ENCODE data around the gene USP3. TPM values are rescaled to one million over a fixed set of nuclear protein-coding genes. Genes with fewer than 3 reads are reported as not detected.

USP3 gene
- total and polyA plus RNA-seq, 2 donors (not counting 3 experiments of a cell fraction or from before 2014, with no cell fraction given): 18.8 to 52.4 TPM

DNA sequence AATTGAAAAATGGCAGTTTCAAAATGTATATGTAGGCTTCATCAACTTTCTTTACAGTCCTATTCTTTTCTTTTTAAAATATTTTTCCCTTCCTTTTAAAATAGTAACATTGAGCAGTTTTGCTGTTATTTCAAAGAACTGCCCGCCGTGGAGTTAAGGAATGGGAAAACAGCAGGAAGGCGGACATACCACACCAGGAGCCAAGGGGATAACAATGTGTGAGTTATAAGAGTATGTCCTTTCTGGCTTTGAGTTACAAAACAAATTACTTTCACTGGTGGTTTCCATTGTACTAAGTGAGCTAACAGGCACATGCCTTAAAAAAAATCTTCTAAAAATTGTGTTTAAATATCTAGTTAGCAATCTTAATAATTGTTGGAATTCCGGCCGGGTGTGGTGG is 55.4 kb downstream of the USP3 start:
- H3K9me3 ChIP-seq (replicated peaks; ENCODE audit: control insufficient read depth, insufficient read depth, low read length): no peaks in the 10 kb centered on the region
- ChIA-PET POLR2A (no interaction called here), CTCF (no interaction called here)
- no TSS peak for BruUV-seq (replicated peaks)
- H3K4me1 ChIP-seq (ENCODE audit: control insufficient read depth, extremely low read depth, insufficient read depth, low read length): no peaks in the 10 kb centered on the region
- H3K27ac ChIP-seq (ENCODE audit: insufficient read depth, low read depth, low read length): no peak overlapping the region
- no peak overlapping the region for H3K4me2 ChIP-seq (ENCODE audit: insufficient read depth, low read length)
- H2AFZ ChIP-seq (ENCODE audit: low read depth, low read length): no peak overlapping the region
- FAIRE-seq (no peak), DNase-seq (ENCODE audit: low read depth, low spot score) (no peak)
- intact Hi-C loops (cut with micrococcal nuclease): no loop called here
- TF ChIP-seq MYC (IDR thresholded peaks at IDR 0.05; ENCODE audit: low read depth, low read length) (no peak), EZH2 (IDR thresholded peaks at IDR 0.05; ENCODE audit: borderline replicate concordance, low read depth, low read length, severe bottlenecking) (no peak), POLR2AphosphoS5 (IDR thresholded peaks at IDR 0.05; ENCODE audit: insufficient read depth, low read depth, low read length) (no peak), POLR2A (IDR thresholded peaks at IDR 0.05; ENCODE audit: low read depth, low read length) (no peak), GATA2 (IDR thresholded peaks at IDR 0.05; ENCODE audit: insufficient read depth, insufficient read length, low read depth, low read length) (no peak), JUN (IDR thresholded peaks at IDR 0.05; ENCODE audit: borderline replicate concordance, insufficient read depth, insufficient read length, low read depth) (no peak), FOS (IDR thresholded peaks at IDR 0.05; ENCODE audit: borderline replicate concordance, insufficient read depth, low read length) (no peak)
- TF ChIP-seq, protein P1, sequence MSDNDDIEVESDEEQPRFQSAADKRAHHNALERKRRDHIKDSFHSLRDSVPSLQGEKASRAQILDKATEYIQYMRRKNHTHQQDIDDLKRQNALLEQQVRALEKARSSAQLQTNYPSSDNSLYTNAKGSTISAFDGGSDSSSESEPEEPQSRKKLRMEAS (IDR thresholded peaks at IDR 0.05; ENCODE audit: insufficient read depth, insufficient read length): no peak
- TF ChIP-seq, protein P2, sequence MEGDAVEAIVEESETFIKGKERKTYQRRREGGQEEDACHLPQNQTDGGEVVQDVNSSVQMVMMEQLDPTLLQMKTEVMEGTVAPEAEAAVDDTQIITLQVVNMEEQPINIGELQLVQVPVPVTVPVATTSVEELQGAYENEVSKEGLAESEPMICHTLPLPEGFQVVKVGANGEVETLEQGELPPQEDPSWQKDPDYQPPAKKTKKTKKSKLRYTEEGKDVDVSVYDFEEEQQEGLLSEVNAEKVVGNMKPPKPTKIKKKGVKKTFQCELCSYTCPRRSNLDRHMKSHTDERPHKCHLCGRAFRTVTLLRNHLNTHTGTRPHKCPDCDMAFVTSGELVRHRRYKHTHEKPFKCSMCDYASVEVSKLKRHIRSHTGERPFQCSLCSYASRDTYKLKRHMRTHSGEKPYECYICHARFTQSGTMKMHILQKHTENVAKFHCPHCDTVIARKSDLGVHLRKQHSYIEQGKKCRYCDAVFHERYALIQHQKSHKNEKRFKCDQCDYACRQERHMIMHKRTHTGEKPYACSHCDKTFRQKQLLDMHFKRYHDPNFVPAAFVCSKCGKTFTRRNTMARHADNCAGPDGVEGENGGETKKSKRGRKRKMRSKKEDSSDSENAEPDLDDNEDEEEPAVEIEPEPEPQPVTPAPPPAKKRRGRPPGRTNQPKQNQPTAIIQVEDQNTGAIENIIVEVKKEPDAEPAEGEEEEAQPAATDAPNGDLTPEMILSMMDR (IDR thresholded peaks at IDR 0.05; ENCODE audit: extremely low read depth in 1 of 2, insufficient read depth in 1 of 2, low read depth in 1 of 2, low read length in 2 of 2): no peak
- H3K4me3 ChIP-seq (replicated peaks in 1 of 3; ENCODE audit: insufficient read depth in 1 of 3, low read depth in 1 of 3, low read length in 3 of 3): no peak overlapping the region
- no peak overlapping the region for H3K9ac ChIP-seq (replicated peaks; ENCODE audit: extremely low read depth, insufficient read depth, low read length)
- H3K79me2 ChIP-seq (ENCODE audit: control insufficient read depth, insufficient read depth, low read length): peaks cover 9% of the 10 kb centered on the region
- dilution Hi-C loops (cut with MboI; ENCODE audit: extremely low pct_ligation_motif_present, low sequenced_read_pairs): no loop called here
- no peaks in the 10 kb centered on the region for H4K20me1 ChIP-seq (replicated peaks; ENCODE audit: control insufficient read depth, extremely low read depth, insufficient read depth, low read length)
- no peaks in the 10 kb centered on the region for H3K9me1 ChIP-seq (replicated peaks; ENCODE audit: control insufficient read depth, extremely low read depth, insufficient read depth, low read length)
- no peaks in the 10 kb centered on the region for H3K27me3 ChIP-seq (ENCODE audit: control insufficient read depth in 2 of 2, insufficient read depth in 2 of 2, low read length in 2 of 2)
- H3K36me3 ChIP-seq (ENCODE audit: control insufficient read depth in 2 of 2, extremely low read depth in 1 of 2, insufficient read depth in 2 of 2, low read length in 2 of 2): peaks cover 3 to 13% of the 10 kb centered on the region in 2 experiments

Measured in endothelial cell of umbilical vein (primary cell).